ENCODE measurements around the gene ZNF300. TPM values are rescaled to one million over a fixed set of nuclear protein-coding genes. Genes with fewer than 3 reads are reported as not detected.
A peak's percentile ranks its signal among the peaks of the same experiment; 100 is the strongest.
"Not testable (repeated sequence)": the region's sequence is repeated elsewhere in the genome, so short reads cannot be mapped to it uniquely, and the experiment has no call there.

Gene ZNF300
- total RNA-seq, 1 donor from 2014 or later = 8.5 TPM

DNA sequence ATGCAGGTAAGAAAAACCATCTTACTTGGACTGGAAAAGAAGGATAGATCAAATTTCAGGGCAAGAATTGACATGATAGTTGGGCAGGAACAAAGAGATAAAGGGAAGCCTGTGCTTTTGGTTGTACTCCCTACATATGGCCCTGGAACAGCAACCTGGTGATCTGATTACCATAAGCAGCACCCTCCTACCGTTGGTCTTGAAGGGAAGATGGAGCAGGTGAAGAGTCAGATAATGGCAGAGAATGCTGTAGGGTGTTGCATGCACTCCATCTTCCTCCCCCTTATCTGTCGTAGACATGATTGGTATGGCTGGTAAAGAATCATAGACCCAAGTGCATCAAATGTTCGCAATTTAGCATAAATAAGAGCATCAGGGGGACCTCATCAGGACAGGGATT, 53.7 kb downstream of the ZNF300 start:
- H3K36me3 ChIP-seq (ENCODE audit: control insufficient read depth, insufficient read depth, low read length) = no peaks in the 10 kb centered on the region
- no peak overlapping the region for H3K4me3 ChIP-seq (ENCODE audit: low read depth, low read length)
- TF ChIP-seq, protein P1, sequence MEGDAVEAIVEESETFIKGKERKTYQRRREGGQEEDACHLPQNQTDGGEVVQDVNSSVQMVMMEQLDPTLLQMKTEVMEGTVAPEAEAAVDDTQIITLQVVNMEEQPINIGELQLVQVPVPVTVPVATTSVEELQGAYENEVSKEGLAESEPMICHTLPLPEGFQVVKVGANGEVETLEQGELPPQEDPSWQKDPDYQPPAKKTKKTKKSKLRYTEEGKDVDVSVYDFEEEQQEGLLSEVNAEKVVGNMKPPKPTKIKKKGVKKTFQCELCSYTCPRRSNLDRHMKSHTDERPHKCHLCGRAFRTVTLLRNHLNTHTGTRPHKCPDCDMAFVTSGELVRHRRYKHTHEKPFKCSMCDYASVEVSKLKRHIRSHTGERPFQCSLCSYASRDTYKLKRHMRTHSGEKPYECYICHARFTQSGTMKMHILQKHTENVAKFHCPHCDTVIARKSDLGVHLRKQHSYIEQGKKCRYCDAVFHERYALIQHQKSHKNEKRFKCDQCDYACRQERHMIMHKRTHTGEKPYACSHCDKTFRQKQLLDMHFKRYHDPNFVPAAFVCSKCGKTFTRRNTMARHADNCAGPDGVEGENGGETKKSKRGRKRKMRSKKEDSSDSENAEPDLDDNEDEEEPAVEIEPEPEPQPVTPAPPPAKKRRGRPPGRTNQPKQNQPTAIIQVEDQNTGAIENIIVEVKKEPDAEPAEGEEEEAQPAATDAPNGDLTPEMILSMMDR (IDR thresholded peaks at IDR 0.05; ENCODE audit: insufficient read depth, low read length, poor library complexity, severe bottlenecking) = no peak
- H3K27me3 ChIP-seq (ENCODE audit: control insufficient read depth, insufficient read depth, low read length) = no peaks in the 10 kb centered on the region
- DNase-seq (ENCODE audit: low read depth) = no peak

DNA sequence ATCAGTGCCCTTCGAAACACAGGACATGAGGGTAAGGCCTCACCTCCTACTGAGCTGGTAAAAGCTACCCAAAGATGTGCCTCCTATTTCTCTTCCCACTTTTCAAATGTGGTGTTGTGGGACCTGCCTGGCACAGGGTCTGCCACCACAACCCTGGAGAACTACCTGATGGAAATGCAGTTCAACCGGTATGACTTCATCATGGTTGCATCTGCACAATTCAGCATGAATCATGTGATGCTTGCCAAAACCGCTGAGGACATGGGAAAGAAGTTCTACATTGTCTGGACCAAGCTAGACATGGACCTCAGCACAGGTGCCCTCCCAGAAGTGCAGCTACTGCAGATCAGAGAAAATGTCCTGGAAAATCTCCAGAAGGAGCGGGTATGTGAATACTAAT, 56.5 kb downstream of the ZNF300 start:
- Histone ChIP-seq H3K4me3 (ENCODE audit: low read depth, low read length) (no peak overlapping the region), H3K27me3 (ENCODE audit: control insufficient read depth, insufficient read depth, low read length) (no peaks in the 10 kb centered on the region), H3K36me3 (ENCODE audit: control insufficient read depth, insufficient read depth, low read length) (no peaks in the 10 kb centered on the region)
- TF ChIP-seq, protein P1 (IDR thresholded peaks at IDR 0.05; ENCODE audit: insufficient read depth, low read length, poor library complexity, severe bottlenecking) = no peak
- DNase-seq (ENCODE audit: low read depth) = no peak

GRCh38 chr5:150847334-150847695, 57.5 kb downstream of the ZNF300 start:
- DNase-seq (ENCODE audit: low read depth) = no peak
- Histone ChIP-seq H3K4me3 (ENCODE audit: low read depth, low read length) (no peak overlapping the region), H3K27me3 (ENCODE audit: control insufficient read depth, insufficient read depth, low read length) (no peaks in the 10 kb centered on the region), H3K36me3 (ENCODE audit: control insufficient read depth, insufficient read depth, low read length) (no peaks in the 10 kb centered on the region)
- TF ChIP-seq, protein P1 (IDR thresholded peaks at IDR 0.05; ENCODE audit: insufficient read depth, low read length, poor library complexity, severe bottlenecking) = no peak

DNA sequence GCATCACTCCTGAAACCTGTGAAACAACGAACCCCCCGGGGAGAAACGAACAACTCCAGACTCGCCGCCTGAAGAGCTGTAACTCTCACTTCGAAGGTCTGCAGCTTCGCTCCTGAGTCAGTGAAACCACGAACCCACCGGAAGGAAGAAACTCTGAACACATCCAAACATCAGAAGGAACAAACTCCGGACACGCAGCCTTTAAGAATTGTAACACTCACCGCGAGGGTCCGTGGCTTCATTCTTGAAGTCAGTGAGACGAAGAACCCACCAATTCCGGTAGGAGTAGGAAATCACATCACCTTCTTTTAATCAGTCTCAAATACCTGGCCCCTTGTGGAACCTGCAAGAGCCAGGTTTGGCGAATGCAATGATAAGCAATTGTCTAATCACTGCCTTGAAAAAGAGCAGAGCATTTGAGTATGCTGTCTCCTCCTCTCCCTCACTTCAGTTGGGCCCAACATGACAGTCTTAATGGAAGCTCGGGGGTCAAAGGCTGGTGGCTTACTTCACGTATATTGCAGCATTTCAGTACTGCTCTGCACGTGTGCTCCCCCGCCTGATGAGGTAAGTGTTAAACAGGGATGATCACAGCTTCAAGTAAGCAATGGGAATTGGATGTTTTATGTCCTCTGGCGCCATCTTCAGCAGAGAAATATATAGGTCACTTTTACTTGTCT, 58.0 kb downstream of the ZNF300 start:
- H3K4me3 ChIP-seq (ENCODE audit: low read depth, low read length) = no peak overlapping the region
- H3K27me3 ChIP-seq (ENCODE audit: control insufficient read depth, insufficient read depth, low read length) = no peaks in the 10 kb centered on the region
- TF ChIP-seq, protein P1 (IDR thresholded peaks at IDR 0.05; ENCODE audit: insufficient read depth, low read length, poor library complexity, severe bottlenecking) = peak; percentile 70
- DNase-seq (ENCODE audit: low read depth) = peak; percentile 58
- no peaks in the 10 kb centered on the region for H3K36me3 ChIP-seq (ENCODE audit: control insufficient read depth, insufficient read depth, low read length)

DNA sequence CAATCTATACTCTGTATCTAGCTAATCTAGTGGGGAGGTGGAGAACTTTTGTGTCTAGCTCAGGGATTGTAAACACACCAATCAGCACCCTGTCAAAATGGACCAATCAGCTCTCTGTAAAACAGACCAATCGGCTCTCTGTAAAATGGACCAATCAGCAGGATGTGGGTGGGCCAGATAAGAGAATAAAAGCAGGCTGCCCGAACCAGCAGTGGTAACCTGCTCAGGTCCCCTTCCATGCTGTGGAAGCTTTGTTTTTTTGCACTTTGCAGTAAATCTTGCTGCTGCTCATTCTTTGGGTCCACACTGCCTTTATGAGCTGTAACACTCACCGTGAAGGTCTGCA, 58.5 kb downstream of the ZNF300 start, which contains the start of gene IRGM:
IRGM (plus strand) TSS at position 214 of the 346 bp plus-strand sequence. CDS start 1,603 bp downstream, outside the sequence.
- not testable (repeated sequence) for H3K36me3 ChIP-seq (ENCODE audit: control insufficient read depth, insufficient read depth, low read length); DNase-seq (ENCODE audit: low read depth); H3K27me3 ChIP-seq (ENCODE audit: control insufficient read depth, insufficient read depth, low read length); H3K4me3 ChIP-seq (ENCODE audit: low read depth, low read length)

DNA sequence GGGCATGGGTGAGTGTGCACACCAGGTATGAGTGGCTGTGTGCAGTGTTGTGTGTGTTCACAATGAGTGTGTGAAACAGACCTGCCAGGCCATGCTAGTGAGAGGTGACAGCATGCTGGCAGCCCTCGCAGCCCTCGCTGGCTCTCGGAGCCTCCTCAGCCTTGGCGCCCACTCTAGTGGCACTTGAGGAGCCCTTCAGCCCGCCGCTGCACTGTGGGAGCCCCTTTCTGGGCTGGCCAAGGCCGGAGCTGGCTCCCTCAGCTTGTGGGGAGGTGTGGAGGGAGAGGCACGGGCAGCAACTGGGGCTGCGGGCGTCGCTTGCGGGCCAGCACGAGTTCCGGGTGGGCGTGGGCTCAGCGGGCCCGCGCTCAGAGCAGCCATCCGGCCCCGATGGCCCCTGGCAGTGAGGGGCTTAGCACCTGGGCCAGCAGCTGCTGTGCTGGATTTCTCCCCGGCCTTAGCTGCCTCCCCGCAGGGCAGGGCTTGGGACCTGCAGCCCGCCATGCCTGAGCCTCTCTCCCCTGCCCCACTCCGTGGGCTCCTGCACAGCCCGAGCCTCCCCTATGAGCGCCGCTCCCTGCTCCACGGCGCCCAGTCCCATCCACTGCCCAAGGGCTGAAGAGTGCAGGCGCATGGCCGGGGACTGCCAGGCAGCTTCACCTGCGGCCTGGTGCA, 59.5 kb downstream of the ZNF300 start:
- not testable (repeated sequence) for H3K36me3 ChIP-seq (ENCODE audit: control insufficient read depth, insufficient read depth, low read length); H3K27me3 ChIP-seq (ENCODE audit: control insufficient read depth, insufficient read depth, low read length); H3K4me3 ChIP-seq (ENCODE audit: low read depth, low read length); DNase-seq (ENCODE audit: low read depth)

Other genes starting within 250 kb of the ZNF300 start
- 1.5 and 4.6 TPM in 2 replicates for gene MYOZ3, start 243.7 kb downstream of the ZNF300 start, total RNA-seq
- gene RBM22, start 203.9 kb downstream of the ZNF300 start, total RNA-seq = 55.6 and 56.7 TPM in 2 replicates
- gene DCTN4, start 146.0 kb downstream of the ZNF300 start, total RNA-seq = 40.3 and 54.0 TPM in 2 replicates
- gene SMIM3, start 126.2 kb downstream of the ZNF300 start, total RNA-seq = 9.7 and 9.8 TPM in 2 replicates
- gene IRGM, start 58.5 kb downstream of the ZNF300 start, total RNA-seq = not detected in 2 replicates
- 5.5 and 6.3 TPM in 2 replicates for gene GPX3, start 115.6 kb upstream of the ZNF300 start, total RNA-seq
- gene TNIP1, start 176.1 kb upstream of the ZNF300 start, total RNA-seq = 454 and 530 TPM in 2 replicates

Measured in kidney epithelial cell (primary cell).